ENCODE measurements around the gene PKMYT1. TPM values are rescaled to one million over a fixed set of nuclear protein-coding genes. Genes with fewer than 3 reads are reported as not detected.
A peak's percentile ranks its signal among the peaks of the same experiment; 100 is the strongest.

The PKMYT1 gene
- total and polyA plus RNA-seq, 2 of the 4 experiments (the other 2 are of a cell fraction) = 1.8 to 14.9 TPM

DNA sequence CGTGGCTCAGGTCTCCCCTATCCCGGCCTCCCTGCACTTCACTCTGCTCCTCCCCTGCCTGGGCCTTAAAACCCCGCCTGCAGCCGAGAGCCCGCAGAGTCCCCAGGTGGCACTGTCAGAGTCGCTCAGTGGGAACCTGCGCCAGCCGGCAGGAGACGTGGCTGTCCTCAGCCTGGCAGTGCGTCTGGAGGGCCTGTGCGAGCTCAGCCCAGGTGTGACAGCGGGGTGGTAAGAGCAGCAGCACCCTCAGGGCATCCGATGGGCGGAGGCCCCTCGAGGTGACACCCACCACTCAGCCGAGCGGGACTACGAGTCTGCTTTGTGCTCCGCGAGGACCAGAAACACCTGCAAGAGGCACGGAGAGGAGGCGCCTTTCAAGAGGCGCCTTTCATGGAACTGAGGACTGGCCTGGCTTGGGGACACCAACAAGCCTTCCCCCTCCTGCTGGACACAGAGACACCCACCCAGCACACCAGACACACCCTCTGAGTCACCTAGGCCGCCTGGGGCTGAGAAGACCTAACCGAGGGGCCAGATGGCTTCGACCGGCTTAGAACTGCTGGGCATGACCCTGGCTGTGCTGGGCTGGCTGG lies 32.7 kb upstream of the PKMYT1 start, which contains the start of gene CLDN9:
TSS of gene CLDN9 (plus strand) at position 96 of the 593 bp plus-strand sequence. CDS start at position 536, 440 bp downstream.
- Histone ChIP-seq H3K14ac (replicated peaks; ENCODE audit: low read depth, low read length) (no peak within 1 kb of the TSS), H3K9me3 (ENCODE audit: control insufficient read depth, insufficient read depth, low read length) (no peaks in the 10 kb centered on the region), H3K4me1 (ENCODE audit: control insufficient read depth, insufficient read depth, low read length) (peaks cover 3% of the 10 kb centered on the region; the same call in 1 of the 2 replicates), H3K4ac (ENCODE audit: low read depth, low read length) (no peak within 1 kb of the TSS), H3K36me3 (ENCODE audit: control insufficient read depth, insufficient read depth, low read length) (no peaks in the 10 kb centered on the region), H4K91ac (ENCODE audit: insufficient read depth, low read depth, low read length) (no peak within 1 kb of the TSS), H4K5ac (ENCODE audit: low read depth, low read length) (no peak within 1 kb of the TSS), H2AK9ac (replicated peaks; ENCODE audit: low read depth, low read length, poor library complexity) (no peak within 1 kb of the TSS), H4K20me1 (ENCODE audit: insufficient read depth, low read length) (peaks cover 4% of the 10 kb centered on the region; the same call in 1 of the 2 replicates), H4K8ac (ENCODE audit: low read depth in 2 of 2, low read length in 2 of 2) (no peak within 1 kb of the TSS), H2BK120ac (ENCODE audit: low read depth, low read length) (no peak within 1 kb of the TSS), H3K18ac (ENCODE audit: low read depth, low read length) (no peak within 1 kb of the TSS), H3K4me2 (ENCODE audit: low read depth, low read length) (no peak within 1 kb of the TSS), H3K56ac (ENCODE audit: extremely low read depth, insufficient read depth, low read length) (no peak within 1 kb of the TSS), H3K27me3 (ENCODE audit: control insufficient read depth, insufficient read depth, low read length) (peaks cover 42% of the 10 kb centered on the region), H2AK5ac (ENCODE audit: low read depth, low read length) (no peak within 1 kb of the TSS), H3K9me1 (ENCODE audit: insufficient read depth, low read length) (no peaks in the 10 kb centered on the region), H3K27ac (ENCODE audit: insufficient read depth, low read length) (no peak within 1 kb of the TSS), H3K23ac (ENCODE audit: low read depth, low read length) (no peak within 1 kb of the TSS), H2BK5ac (ENCODE audit: low read depth, low read length, poor library complexity, severe bottlenecking) (no peak within 1 kb of the TSS), H3K4me3 (ENCODE audit: insufficient read depth, low read depth, low read length) (no peak within 1 kb of the TSS), H2BK15ac (ENCODE audit: low read depth, low read length) (no peak within 1 kb of the TSS), H2BK20ac (ENCODE audit: low read depth, low read length) (no peak within 1 kb of the TSS), H2AFZ (replicated peaks; ENCODE audit: low read length, poor library complexity) (peak within 1 kb of the TSS; percentile 28), H3K79me1 (ENCODE audit: low read depth in 1 of 2, low read length in 2 of 2) (no peaks in the 10 kb centered on the region), H3K9ac (ENCODE audit: low read depth, low read length) (no peak within 1 kb of the TSS)
- intact Hi-C loops (cut with micrococcal nuclease) (no loop called here), in situ Hi-C loops (cut with MboI; ENCODE audit: low sequenced_read_pairs) (no loop called here), dilution Hi-C loops (cut with HindIII; ENCODE audit: low sequenced_read_pairs, unreplicated experiment) (no loop called here)
- ChIA-PET POLR2A (ENCODE audit: unreplicated experiment) (interaction anchor here (1.4 kb wide), 1 partner anchor 10 kb away, joined by 3 read pairs; no protein-coding TSS in a partner anchor), CTCF (interaction anchor here (0.6 kb wide), 1 partner anchor 30 kb away, joined by 3 read pairs; no protein-coding TSS in a partner anchor)
- no TSS peak for BruUV-seq (replicated peaks)
- DNase-seq (no peak), ATAC-seq (ENCODE audit: low read depth) (no peak)
- 47% methylated on average over 10 of the region's 27 CpGs; no CpG with 5 or more reads in 1 of the 2 experiments for WGBS, 2 experiments (ENCODE audit: extremely low coverage in 2 of 2, insufficient read length in 1 of 2)
- TF ChIP-seq, protein P1, sequence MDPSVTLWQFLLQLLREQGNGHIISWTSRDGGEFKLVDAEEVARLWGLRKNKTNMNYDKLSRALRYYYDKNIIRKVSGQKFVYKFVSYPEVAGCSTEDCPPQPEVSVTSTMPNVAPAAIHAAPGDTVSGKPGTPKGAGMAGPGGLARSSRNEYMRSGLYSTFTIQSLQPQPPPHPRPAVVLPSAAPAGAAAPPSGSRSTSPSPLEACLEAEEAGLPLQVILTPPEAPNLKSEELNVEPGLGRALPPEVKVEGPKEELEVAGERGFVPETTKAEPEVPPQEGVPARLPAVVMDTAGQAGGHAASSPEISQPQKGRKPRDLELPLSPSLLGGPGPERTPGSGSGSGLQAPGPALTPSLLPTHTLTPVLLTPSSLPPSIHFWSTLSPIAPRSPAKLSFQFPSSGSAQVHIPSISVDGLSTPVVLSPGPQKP (IDR thresholded peaks at IDR 0.05; ENCODE audit: borderline replicate concordance, low read depth, low read length) = no peak
- no peak for TF ChIP-seq RCOR1 (IDR thresholded peaks at IDR 0.05; ENCODE audit: insufficient replicate concordance, low read length)
- TF ChIP-seq CEBPB (IDR thresholded peaks at IDR 0.05; ENCODE audit: low read depth, low read length) = no peak
- no peak for TF ChIP-seq MXI1 (IDR thresholded peaks at IDR 0.05; ENCODE audit: borderline replicate concordance, low read depth, low read length)
- TF ChIP-seq, protein P2, sequence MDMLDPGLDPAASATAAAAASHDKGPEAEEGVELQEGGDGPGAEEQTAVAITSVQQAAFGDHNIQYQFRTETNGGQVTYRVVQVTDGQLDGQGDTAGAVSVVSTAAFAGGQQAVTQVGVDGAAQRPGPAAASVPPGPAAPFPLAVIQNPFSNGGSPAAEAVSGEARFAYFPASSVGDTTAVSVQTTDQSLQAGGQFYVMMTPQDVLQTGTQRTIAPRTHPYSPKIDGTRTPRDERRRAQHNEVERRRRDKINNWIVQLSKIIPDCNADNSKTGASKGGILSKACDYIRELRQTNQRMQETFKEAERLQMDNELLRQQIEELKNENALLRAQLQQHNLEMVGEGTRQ (IDR thresholded peaks at IDR 0.05; ENCODE audit: low read depth, low read length) = no peak
- TF ChIP-seq MAZ (IDR thresholded peaks at IDR 0.05; ENCODE audit: borderline replicate concordance, low read depth, low read length) = no peak
- no peak for TF ChIP-seq MAFK (IDR thresholded peaks at IDR 0.05; ENCODE audit: low read depth, low read length)
- no peak for TF ChIP-seq POLR2A (IDR thresholded peaks at IDR 0.05; ENCODE audit: low read depth, low read length)
- no peak for TF ChIP-seq RFX5 (IDR thresholded peaks at IDR 0.05; ENCODE audit: low read depth, low read length)
- no peak for TF ChIP-seq SMC3 (IDR thresholded peaks at IDR 0.05; ENCODE audit: low read depth, low read length)
- no peak for TF ChIP-seq NFE2L2 (IDR thresholded peaks at IDR 0.05; ENCODE audit: low read depth, low read length)
- no peak for TF ChIP-seq BHLHE40 (IDR thresholded peaks at IDR 0.05; ENCODE audit: low read depth, low read length)
- TF ChIP-seq CHD1 (IDR thresholded peaks at IDR 0.05; ENCODE audit: low read depth, low read length) = no peak
